ENCODE measurements around the gene FRMD4A.

GRCh38 chr10:14131261-14131960, 199.3 kb downstream of the FRMD4A start:
- TF ChIP-seq, protein P1, sequence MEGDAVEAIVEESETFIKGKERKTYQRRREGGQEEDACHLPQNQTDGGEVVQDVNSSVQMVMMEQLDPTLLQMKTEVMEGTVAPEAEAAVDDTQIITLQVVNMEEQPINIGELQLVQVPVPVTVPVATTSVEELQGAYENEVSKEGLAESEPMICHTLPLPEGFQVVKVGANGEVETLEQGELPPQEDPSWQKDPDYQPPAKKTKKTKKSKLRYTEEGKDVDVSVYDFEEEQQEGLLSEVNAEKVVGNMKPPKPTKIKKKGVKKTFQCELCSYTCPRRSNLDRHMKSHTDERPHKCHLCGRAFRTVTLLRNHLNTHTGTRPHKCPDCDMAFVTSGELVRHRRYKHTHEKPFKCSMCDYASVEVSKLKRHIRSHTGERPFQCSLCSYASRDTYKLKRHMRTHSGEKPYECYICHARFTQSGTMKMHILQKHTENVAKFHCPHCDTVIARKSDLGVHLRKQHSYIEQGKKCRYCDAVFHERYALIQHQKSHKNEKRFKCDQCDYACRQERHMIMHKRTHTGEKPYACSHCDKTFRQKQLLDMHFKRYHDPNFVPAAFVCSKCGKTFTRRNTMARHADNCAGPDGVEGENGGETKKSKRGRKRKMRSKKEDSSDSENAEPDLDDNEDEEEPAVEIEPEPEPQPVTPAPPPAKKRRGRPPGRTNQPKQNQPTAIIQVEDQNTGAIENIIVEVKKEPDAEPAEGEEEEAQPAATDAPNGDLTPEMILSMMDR (IDR thresholded peaks at IDR 0.05; ENCODE audit: borderline replicate concordance, extremely low read depth, low read length, poor library complexity, severe bottlenecking) = no peak
- TF ChIP-seq EZH2 (IDR thresholded peaks at IDR 0.05; ENCODE audit: borderline replicate concordance, low read depth, low read length, severe bottlenecking) = no peak
